ENCODE data around the gene ADO.
A peak's percentile ranks its signal among the peaks of the same experiment; 100 is the strongest.

ADO gene

GRCh38 chr10:62816331-62817120, 12.0 kb downstream of the ADO start, which contains the start of gene EGR2:
EGR2 (minus strand) TSS chr10:62816366; CDS start chr10:62816029, 337 bp downstream.
- CTCF ChIA-PET: interaction anchor here (0.6 to 1.5 kb wide), 4 partner anchors 12 to 864 kb away, joined by 3 to 6 read pairs (median 4); partner anchors contain the start of gene ADO
- peak; percentile 90 for DNase-seq (ENCODE audit: low spot score)
- POLR2A ChIA-PET (ENCODE audit: low non-redundant PET): no interaction called here
- H3K27ac ChIP-seq: peak within 1 kb of the TSS; percentile 68
- TF ChIP-seq, protein P1, sequence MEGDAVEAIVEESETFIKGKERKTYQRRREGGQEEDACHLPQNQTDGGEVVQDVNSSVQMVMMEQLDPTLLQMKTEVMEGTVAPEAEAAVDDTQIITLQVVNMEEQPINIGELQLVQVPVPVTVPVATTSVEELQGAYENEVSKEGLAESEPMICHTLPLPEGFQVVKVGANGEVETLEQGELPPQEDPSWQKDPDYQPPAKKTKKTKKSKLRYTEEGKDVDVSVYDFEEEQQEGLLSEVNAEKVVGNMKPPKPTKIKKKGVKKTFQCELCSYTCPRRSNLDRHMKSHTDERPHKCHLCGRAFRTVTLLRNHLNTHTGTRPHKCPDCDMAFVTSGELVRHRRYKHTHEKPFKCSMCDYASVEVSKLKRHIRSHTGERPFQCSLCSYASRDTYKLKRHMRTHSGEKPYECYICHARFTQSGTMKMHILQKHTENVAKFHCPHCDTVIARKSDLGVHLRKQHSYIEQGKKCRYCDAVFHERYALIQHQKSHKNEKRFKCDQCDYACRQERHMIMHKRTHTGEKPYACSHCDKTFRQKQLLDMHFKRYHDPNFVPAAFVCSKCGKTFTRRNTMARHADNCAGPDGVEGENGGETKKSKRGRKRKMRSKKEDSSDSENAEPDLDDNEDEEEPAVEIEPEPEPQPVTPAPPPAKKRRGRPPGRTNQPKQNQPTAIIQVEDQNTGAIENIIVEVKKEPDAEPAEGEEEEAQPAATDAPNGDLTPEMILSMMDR (conservative IDR thresholded peaks at IDR 0.05; ENCODE audit: low read depth): no peak

GRCh38 chr10:62817121-62817765, 12.7 kb downstream of the ADO start:
- TF ChIP-seq, protein P1 (conservative IDR thresholded peaks at IDR 0.05; ENCODE audit: low read depth): no peak
- no peak for DNase-seq (ENCODE audit: low spot score)
- H3K27ac ChIP-seq: peak overlapping the region; percentile 68
- ChIA-PET CTCF (interaction anchor here (0.6 to 2.1 kb wide), 10 partner anchors 12 to 779 kb away, joined by 3 to 9 read pairs (median 3); partner anchors contain the start of gene ADO), POLR2A (ENCODE audit: low non-redundant PET) (no interaction called here)

DNA sequence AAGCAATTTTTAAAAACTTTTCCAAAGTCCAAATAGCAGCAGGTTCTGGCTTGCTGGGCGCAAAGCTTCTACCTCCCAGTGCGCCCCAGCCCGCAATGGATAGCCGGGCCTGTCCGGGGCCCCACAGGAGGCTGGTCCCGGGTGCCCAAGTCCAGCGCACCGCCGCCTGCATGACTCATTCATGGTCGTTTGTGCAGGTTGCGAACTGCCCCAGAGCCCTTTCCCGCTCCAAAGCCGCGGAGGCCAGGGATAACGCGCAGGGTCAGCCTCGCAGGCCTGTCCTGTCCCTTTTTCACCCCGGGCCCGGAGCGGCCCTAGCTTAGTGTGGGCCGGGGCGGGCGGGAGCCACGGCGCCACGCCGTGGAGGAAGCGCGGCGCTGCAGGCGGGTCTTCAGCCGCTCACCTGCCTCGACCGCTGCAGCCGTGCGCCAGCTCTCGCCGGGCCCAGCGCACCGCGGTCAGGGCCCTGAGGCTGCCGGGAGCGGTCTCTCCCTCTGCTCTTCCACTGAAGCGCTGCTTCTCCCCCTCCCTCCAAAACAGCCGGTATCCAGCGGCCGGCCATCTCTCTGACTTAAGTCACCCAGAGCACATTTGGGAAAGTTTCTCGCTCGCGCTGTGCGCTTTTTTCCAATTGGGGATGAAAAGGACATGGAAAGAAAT, 13.4 kb downstream of the ADO start:
- TF ChIP-seq, protein P1 (conservative IDR thresholded peaks at IDR 0.05; ENCODE audit: low read depth): peak; percentile 81
- peak overlapping the region; percentile 68 for H3K27ac ChIP-seq
- ChIA-PET CTCF (interaction anchor here (0.6 to 2.1 kb wide), 12 partner anchors 13 to 779 kb away, joined by 3 to 9 read pairs (median 3); no protein-coding TSS in a partner anchor), POLR2A (ENCODE audit: low non-redundant PET) (no interaction called here)
- DNase-seq (ENCODE audit: low spot score): peak; percentile 59

DNA sequence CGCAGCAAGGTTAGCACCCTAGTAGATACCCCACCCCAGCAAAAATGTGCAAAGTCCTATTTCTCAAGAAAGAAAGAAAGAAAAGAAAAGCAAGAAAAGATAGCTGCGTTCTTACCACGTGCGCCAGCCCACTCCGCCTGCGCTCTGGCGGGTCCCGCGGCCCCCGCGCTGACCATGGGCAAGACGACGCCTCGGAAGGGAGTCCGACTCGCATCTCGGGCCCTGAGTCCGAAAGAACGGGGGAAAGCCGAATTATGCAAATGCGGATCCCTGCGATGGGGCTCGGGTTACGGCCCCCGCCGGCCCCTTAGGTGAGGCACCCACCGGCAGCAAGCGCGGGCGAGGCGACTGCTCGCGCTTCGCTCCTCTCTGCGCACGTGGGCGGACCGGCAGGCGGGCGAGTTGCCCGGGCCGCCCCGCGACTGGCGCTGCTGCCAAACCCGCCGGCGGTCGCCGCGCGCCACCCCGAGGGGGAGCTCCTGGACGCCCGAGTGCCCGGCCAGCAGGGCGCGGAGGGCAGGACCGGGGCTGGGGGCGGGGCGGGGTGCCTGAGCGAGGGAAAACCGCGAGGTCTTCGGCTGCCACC, 14.0 kb downstream of the ADO start:
- H3K27ac ChIP-seq: no peak overlapping the region

GRCh38 chr10:62819141-62819920, 14.8 kb downstream of the ADO start:
- ChIA-PET POLR2A (ENCODE audit: low non-redundant PET) (no interaction called here), CTCF (interaction anchor here (0.5 to 2.1 kb wide), 9 partner anchors 35 to 369 kb away, joined by 3 to 9 read pairs (median 4); no protein-coding TSS in a partner anchor)
- no peak for DNase-seq (ENCODE audit: low spot score)
- no peak overlapping the region for H3K27ac ChIP-seq
- TF ChIP-seq, protein P1 (conservative IDR thresholded peaks at IDR 0.05; ENCODE audit: low read depth): no peak

More for the DNA sequence above, 14.0 kb downstream of the ADO start:
- no peak for DNase-seq (ENCODE audit: low spot score)
- POLR2A ChIA-PET (ENCODE audit: low non-redundant PET): no interaction called here
- TF ChIP-seq, protein P1 (conservative IDR thresholded peaks at IDR 0.05; ENCODE audit: low read depth): no peak
- CTCF ChIA-PET: interaction anchor here (0.6 to 2.1 kb wide), 7 partner anchors 44 to 381 kb away, joined by 3 to 9 read pairs (median 5); no protein-coding TSS in a partner anchor
